ENCODE measurements around the gene MED26.
A peak's percentile ranks its signal among the peaks of the same experiment; 100 is the strongest.

Gene MED26

GRCh38 chr19:16587833-16588823, 39.9 kb downstream of the MED26 start:
- DNase-seq, result peak; percentile 88

DNA sequence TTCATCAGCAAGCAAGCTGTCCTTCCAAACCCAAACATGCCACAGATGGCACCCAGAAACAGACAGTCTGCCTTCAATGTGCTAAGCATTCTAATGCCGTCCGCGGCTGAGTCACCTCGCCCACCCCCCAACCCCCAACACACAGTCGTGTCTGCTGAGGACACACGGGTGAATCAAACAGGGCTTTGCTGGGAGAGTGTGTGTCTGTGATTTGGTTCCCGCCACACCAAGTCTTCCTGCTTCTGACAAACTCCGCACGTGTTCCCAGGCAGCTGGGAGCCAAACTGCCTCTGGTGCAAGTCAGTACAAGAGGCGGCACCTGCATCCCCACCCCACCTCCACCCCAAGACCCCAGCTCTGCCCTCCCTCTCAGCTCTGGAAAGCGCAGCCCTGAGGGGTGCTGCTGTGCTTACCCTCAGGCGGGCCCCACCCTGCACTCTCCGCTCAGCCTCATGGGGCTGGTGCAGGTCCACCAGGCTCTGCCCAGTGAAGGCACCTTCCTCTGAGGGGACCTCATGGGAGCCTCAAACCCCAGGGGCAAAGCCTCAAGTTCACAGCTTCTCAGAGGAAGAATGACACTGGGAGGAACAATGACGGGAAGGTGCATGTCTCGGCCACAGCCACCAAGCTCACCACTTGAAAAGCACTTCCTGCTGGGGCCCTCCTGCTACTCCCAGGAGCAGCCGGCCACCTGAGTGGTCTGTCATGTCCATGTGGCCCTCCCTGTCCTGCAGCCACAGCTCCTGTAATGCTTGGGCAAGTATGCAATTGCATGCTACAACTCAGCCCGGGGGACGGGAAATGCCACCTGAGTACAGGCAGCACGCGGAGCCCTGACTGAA, 40.8 kb downstream of the MED26 start:
- DNase-seq, result peak; percentile 59

DNA sequence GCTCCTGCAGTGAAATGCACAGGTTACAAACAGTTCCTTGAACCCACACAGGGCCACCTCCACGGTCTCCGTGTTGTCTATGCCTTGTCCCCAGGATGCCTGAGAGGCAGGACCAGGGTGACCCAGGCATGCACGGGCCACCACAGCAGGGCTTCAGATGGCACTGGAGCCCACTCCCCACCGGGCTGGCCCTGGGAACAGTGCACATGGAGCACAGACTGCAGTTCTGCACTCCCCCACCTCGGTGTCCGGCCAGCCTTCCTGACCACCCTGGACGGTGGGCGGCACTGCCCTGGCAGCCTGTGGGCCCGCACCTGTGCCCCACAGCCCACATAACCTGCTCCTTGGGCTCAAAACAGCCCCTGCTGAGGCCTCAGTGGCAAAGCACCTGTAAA, 41.5 kb downstream of the MED26 start:
- no peak for DNase-seq

DNA sequence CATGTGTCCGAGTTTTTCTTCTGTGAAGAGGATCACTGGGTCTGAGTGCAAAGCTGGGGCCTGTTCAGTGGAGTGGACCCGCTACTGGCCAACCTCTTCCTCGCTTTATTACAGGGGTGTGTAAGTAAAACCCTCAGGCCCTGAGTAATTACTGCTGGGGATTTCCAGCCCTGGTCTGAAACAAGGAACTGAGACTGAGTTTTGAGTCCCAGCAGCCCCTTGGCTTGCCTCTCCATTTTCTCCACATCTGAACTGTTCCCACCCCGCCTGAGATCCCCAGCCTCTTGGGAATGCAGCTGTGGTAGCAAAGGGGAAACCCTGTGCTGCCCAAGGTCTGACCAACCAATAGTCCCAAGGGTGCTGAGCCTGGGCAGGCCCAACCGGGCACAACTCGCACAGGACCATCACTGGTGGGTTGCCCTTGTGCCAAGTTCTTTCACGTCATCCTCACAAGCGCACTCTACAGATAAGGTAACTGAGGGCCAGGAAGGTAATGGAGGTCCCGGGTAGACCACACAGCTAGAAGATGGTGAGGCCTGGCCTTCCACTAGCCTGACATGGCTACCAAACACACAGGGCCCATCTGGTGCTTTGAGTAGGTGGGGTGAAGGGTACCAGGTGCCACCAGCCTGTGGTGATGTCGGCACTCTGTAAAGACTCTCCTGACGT, 42.1 kb downstream of the MED26 start:
- no peak for DNase-seq

DNA sequence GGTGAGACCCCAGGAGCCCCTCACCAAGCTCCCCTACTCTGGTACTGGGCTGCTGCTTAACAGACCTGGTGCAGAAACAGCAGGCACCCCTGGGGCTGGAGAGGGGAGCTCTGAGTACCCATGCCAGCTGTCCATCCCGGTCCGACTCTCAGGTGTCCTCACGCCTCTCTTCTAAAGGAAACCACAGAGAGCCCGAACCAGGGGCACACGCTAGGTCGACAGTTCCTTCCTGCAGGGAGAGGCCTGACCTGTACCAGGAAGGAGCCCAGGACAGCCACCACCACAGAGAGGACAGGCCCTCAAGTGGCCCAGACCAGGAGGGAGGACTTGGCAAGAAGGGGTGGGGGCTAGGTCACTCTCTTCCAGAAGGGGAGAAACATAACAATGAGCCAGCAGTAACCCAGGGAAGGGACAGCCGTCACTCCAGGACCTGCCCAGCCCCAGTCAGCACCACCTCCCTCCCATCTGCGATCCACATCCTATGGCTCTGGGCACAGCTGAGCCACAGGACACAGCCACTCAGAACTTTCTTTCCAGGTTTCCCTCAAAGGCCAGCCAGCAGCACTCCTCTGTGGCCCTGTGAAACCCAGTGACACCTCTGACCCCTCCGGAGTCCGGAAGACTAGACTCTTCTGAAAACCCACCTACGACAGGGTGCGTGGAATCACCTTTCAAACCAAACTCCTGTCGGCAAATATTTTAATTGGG, 42.8 kb downstream of the MED26 start:
- DNase-seq, result no peak

DNA sequence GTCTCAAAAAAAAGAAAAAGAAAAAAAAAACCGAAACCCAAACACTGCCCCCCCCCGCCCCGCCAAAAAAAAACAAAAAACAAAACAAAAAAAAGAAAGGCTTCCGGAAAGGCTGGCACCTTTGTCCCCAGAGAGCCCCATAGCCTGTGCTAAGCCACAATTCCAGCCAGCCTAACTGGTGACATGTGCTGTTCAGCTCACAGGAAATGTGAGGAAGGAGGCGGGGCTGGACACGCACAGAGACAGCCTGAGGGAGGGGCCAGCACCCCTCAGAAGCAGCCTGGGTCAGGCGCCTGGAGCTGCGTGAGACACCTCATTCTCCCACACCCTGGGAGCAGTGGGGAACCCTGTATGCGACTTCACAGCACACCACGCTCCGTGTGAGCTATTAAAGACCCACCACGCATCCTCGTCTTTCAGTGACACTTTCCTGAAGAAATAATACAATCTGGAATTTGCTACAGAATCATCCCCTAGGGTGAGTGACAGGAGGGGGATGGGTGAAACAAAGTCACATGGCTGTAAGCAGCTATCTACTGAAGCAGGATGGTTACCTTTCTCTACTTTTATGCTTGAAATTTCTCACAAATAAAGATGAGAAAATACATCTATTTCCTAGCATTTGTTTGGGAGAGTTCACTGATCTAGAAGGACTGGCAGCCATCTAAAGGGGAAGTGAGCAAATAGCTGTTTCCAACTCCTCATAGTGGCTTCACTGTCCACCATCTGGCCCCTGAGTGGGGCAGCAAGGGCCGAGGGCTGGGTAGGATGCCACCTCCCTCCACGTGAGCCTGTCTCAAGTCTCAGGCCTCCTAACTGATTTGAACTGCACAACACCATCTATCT, 43.5 kb downstream of the MED26 start:
- peak; percentile 66 for DNase-seq

DNA sequence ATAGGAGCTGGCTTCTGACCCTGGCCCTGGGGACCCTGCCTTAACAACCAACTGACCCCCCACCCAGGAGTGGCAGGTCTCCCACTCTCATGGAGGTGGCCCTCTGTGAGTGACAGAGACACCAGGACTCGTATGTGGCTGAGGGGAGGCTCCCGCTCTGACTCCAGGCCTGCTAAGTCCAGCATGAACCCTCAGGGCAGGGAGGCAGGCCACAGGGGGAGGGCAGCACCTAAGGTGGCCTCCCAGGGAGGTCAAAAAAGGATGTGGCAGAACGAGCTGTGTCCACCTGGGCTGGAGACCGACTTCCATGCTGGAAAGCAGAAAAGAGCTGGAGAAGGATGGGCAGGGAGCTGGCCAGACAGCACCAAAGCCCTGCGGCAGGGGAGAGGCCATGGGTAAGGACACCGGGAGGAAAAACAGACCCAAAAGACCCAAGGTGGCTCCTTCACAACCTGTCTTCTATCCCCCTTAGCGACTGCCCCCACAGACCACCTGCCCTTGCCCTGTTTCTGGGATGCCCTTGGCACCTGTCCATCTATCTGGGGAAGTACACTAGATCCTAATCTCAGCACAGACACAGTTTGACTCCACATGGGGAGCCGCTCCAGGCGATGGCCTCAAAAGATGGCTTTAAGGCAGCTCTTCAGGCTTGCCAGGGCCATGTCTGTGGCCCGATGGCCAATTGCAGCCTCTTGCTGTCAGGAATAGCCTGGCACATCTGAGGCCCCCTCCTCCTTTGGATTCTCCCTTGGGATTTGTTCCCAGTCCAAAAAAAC, 45.3 kb downstream of the MED26 start:
- DNase-seq, result no peak

GRCh38 chr19:16581971-16582343, 46.0 kb downstream of the MED26 start:
- DNase-seq, result no peak

- no peak for DNase-seq
Measured at GRCh38 chr19:16581145-16581970, 46.6 kb downstream of the MED26 start.

DNA sequence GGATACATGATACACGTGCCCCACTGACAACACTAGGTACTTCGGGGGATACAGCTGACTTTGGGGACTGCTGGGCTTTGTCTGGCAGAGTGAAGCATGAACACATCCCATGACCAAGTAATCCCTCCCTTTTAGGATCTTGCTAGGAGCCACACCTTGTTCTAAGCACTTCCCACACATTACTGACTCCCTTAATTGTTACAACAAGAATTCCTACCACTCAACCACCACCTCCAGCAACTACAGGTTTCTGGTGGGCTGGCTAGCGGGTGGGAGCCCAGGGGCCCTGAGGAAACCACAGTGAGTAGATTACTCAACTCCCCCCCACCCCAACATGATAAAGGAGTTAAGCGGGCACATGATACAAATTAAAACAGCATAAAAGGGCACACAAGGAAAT, 48.6 kb downstream of the MED26 start:
- DNase-seq, result no peak

DNA sequence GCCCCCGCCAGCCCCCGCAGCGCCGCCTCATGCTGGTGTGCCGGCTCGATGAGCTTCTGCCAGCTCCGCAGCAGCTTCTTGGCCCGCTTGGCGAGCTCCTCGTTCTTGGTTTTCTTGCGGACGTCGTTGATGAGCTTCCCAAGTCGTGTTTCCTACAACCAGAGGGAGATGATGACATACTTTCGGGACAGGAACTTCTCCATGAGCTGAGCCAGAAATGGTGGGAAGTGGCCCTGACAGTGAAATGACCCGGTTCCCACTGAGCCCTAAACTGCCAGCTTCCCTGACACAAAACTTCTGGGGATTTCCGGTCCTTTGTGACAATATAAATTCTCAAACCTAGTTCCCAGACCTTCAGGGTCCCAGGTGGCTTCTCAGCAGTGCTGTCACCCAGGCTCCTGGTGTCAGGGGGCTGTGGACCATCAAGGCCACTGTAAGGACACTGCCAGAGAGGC, 50.4 kb downstream of the MED26 start:
- no peak for DNase-seq

DNA sequence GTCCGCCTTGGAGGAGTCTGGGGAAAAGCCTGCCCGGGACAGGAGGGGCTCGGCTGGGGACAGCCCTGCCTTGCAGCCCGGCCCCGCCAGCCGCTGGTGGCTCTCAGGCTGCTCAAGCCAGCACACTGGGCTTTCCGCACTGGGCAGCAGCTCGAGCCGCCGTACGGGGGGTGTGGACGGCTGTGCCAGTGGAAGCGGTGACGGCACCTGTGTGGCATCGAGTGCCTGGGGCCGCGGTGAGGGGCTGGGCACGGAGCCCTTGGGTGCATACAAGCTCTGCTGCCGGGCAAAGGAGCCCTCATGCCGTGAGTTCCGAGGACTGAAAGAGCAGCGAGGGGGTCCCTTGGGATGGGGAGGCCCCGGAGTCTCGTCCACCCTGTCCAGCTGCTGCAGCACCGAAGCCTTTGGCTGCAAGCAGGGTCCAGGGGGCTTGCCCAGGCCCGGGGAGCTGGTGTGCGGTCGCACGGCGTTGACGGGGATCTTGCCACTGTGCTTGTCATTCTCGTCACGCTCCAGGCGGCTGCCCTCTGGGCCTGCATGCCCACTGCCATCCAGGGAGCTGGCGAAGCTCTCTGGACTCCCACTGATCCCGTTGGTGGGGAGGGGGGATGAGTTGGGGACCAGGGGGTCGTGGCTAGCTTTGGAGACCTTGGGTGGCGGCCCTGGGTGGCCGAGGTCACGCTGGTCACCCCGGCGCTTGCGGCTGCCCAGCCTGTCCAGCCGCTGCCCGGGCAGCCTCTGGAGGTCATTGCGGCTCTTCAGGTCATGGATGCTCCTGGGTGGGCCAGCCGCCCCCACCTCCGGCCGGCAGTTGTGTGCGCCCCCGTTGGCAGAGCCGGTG, 51.1 kb downstream of the MED26 start:
- DNase-seq, result no peak

DNA sequence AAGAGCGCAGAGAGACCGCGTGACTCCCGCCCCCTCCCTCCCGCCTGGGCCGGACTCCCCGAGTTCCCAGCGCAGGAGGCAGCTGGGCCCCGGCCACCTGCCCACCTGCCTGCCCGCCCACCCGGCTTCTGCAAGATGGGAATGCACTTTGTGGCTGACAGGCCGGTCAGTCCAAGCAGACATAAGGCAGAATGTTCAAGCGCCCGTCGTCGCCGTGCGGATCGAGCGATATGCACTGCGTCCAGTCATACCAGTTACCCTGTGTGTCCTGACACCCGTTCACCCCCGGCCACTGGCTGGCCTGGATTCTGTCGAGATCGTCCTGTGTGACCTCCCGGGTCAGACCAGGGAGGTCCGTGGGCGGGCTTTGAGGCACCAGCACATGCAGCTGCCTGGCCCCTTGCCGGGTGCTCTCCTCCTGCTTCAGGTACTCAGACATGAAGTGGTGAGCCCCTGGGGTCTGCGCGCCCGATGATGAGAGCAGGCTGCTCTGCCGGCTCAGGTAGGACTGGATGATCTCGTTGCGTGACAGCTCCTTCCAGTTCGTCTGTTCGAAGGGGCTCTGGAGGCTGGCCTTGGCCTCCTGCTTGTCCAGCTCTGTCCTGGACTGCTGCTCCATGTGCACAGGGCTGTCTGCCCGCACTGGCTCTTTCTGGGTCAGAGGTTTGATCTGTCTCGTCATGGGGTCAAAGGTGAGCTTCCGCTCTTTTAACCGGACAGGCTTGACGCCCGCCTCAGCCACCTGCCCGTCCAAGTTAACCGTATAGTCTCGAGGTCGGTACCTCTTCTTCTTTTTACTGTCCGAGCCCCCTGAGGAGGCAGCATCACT, 51.9 kb downstream of the MED26 start:
- no peak for DNase-seq

- no peak for DNase-seq
Measured at GRCh38 chr19:16575282-16575681, 52.7 kb downstream of the MED26 start.

DNA sequence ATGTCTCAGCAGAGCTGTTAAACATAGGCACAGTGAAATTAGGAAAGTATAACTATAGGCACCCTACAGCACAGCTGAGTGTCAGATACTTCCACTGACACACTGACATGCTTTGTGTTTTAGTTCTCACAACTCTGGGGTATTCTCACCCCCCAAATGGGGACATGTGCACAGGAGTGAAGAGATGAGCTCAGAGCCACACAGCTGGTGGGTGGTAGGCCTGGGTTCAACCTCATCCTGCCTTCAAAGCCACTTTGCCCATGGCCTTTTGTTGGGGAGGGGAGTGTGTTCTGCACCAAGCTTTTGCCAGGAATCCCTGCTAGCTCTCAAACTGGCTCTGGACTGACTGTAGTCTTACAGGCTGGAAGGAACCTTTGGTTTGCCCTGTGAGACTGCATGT, 54.1 kb downstream of the MED26 start:
- DNase-seq, result no peak

DNA sequence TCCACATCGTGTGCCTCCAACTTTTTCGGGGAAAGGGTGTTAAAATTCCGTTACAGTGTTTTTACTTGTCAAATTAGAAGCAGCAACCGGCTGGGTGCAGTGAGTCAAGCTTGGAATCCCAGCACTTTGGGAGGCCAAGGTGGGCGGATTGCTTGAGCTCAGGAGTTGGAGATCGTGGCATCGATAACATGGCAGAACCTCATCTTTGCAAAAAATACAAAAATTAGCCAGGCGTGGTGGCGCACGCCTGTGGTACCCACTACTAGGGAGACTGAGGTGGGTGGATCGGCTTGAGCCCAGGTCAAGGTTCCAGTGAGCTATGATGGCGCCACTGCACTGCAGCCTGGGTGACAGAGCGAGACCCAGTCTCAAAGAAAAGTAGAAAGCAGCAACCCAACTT, 54.7 kb downstream of the MED26 start:
- no peak for DNase-seq

DNA sequence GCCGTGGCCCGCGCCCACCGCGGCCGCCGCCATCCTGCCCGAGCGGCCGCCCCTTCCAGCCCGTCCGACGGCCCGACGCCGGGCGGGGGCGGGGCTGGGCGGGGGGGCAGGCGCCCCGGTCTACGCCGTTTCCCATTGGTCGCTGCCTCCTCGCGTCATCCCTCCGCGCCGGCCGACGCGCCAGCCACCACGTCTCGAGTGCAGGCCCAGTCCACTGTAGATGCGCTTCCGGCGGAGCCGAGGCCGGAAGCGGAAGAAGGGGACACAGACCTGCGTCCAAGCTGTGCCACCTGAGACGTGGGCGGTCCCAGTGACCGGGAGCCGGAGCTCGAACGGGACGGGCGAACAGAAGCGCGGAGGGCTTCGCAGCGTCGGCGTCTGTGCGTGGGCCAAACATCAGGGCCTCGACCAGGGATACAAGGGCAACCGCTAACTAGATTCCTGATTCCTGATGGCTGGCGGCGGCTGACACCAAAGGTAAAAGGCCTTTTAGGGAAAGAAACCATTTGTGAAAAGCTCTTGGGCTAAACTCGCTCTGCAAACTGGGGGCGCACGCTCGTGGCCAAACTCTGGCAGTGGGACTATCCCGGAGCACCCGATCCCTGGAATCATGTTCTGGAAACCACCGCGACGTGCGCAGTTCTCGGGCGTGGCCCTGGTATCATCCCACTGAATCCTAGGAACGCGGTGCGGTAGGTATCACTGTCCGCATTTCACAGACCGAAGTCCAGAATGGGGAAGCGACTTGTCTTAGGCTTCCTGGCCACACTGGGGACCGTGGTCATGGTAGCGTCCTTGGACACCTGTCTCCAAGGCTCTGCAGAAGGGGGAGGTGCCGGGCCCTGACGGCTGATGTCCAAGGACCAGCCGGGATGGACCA, 55.4 kb downstream of the MED26 start, which contains the start of gene SLC35E1:
Gene SLC35E1 (minus strand): TSS at position 84 of the 880 bp plus-strand sequence. CDS start 51 bp downstream, at position 33.
- peak; percentile 83 for DNase-seq
